ENCODE results near the gene FXYD1. TPM values are rescaled to one million over a fixed set of nuclear protein-coding genes. Genes with fewer than 3 reads are reported as not detected.

Gene FXYD1
- total RNA-seq, 1 donor from 2014 or later = 67.6 TPM

DNA sequence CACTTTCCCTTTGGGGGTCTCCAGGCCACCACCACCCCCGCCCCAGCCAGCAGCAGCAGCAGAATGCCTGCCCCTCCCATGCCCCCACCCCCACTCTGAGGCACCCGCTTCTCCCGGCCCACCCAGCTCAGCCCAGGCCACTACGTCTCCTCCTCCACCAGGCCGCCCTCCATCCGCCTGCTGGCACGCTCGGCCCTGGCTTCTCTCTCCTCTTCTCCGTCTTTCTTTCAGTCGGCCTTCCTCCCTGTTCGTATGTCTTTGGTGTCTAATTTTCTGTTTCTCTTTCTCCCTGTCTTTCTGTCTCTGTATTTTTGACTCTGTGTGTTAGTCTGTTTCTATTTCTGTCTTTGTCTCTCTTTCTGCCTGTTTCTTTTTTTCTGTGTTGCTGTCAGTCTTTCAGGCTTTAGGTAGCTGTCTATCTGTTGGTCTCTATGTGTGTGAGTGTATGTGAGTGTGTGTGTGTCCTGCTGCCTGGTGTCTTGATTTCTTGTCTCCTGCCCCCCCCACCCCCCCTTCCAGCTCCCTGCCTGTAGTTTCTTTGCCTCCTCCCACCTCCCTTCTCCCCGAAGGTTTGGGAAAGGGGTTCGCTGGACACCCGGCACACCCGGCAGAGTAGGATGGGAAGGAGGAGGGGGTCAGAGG, 3.9 kb upstream of the FXYD1 start, which contains the start of gene LGI4:
Gene LGI4, minus strand, starts transcription at position 459 of the 642 bp plus-strand sequence. Its CDS starts 379 bp downstream, at position 80.
- H3K9me3 ChIP-seq = no peaks in the 10 kb centered on the region
- DNase-seq (no peak), ATAC-seq (no peak)
- no peaks in the 10 kb centered on the region for H3K27me3 ChIP-seq
- no peaks in the 10 kb centered on the region for H3K36me3 ChIP-seq
- intact Hi-C loops (cut with DNase I) = no loop called here
- peak within 1 kb of the TSS; percentile 48 for H3K27ac ChIP-seq
- TF ChIP-seq, protein P1, sequence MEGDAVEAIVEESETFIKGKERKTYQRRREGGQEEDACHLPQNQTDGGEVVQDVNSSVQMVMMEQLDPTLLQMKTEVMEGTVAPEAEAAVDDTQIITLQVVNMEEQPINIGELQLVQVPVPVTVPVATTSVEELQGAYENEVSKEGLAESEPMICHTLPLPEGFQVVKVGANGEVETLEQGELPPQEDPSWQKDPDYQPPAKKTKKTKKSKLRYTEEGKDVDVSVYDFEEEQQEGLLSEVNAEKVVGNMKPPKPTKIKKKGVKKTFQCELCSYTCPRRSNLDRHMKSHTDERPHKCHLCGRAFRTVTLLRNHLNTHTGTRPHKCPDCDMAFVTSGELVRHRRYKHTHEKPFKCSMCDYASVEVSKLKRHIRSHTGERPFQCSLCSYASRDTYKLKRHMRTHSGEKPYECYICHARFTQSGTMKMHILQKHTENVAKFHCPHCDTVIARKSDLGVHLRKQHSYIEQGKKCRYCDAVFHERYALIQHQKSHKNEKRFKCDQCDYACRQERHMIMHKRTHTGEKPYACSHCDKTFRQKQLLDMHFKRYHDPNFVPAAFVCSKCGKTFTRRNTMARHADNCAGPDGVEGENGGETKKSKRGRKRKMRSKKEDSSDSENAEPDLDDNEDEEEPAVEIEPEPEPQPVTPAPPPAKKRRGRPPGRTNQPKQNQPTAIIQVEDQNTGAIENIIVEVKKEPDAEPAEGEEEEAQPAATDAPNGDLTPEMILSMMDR (IDR thresholded peaks at IDR 0.05) = no peak
- peak within 1 kb of the TSS; percentile 25 for H3K4me3 ChIP-seq
- H3K4me1 ChIP-seq = no peaks in the 10 kb centered on the region

DNA sequence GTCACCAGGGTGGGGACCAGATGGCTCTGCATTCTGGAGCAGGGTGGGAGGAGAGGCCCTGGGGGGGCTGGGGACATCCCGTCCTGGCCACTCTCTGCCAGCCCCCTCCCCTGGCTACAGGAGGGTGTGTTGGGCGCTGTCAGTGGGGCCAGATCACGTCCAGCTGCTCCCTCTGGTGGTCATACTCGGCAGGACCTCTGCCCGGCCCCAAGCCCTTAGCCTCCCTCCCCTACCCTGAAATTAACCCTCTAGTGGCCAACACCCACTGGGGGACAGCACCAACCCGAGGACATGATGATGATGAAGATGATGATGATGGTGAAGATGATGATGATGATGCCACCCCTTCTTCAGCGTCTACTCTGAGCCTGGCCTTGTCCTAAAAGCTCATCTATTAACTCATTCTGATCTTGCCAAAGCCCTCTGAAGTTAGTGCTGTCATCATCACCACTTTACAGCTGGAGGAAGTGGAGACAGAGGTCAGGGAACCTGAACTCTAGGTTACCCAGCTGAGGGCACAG, 3.2 kb upstream of the FXYD1 start:
- H3K27ac ChIP-seq = peak overlapping the region; percentile 48
- TF ChIP-seq, protein P1 (IDR thresholded peaks at IDR 0.05) = peak; percentile 93
- H3K4me3 ChIP-seq = peak overlapping the region; percentile 17
- no peaks in the 10 kb centered on the region for H3K9me3 ChIP-seq
- ATAC-seq (peak; percentile 88), DNase-seq (peak; percentile 88)
- H3K36me3 ChIP-seq = no peaks in the 10 kb centered on the region
- H3K4me1 ChIP-seq = no peaks in the 10 kb centered on the region
- intact Hi-C loops (cut with DNase I) = no loop called here
- H3K27me3 ChIP-seq = no peaks in the 10 kb centered on the region

DNA sequence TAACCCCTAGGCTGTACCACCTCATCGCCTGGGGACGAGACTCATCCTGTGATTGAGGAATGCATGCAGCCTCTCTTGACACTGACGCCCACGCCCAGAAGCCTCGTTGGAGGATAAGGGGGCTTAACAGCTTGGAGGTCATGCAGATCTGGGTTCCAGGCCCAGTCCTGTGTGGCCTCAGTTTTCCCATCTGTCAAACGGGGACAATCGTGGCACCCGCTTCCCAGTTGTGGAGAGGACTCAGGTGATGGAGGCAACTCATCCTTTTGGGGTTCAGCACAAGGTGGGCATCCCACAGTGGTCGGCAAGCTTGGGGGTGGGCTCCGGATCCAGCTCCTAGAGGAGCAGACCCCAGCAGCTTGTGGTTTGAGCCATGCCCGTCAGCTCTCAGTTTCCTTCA, 2.4 kb upstream of the FXYD1 start:
- no peak for ATAC-seq
- intact Hi-C loops (cut with DNase I) = no loop called here
- no peak for DNase-seq
- TF ChIP-seq, protein P1 (IDR thresholded peaks at IDR 0.05) = no peak
- H3K27me3 ChIP-seq = no peaks in the 10 kb centered on the region
- no peaks in the 10 kb centered on the region for H3K9me3 ChIP-seq
- H3K4me1 ChIP-seq = no peaks in the 10 kb centered on the region
- H3K27ac ChIP-seq = no peak overlapping the region
- no peak overlapping the region for H3K4me3 ChIP-seq
- no peaks in the 10 kb centered on the region for H3K36me3 ChIP-seq

DNA sequence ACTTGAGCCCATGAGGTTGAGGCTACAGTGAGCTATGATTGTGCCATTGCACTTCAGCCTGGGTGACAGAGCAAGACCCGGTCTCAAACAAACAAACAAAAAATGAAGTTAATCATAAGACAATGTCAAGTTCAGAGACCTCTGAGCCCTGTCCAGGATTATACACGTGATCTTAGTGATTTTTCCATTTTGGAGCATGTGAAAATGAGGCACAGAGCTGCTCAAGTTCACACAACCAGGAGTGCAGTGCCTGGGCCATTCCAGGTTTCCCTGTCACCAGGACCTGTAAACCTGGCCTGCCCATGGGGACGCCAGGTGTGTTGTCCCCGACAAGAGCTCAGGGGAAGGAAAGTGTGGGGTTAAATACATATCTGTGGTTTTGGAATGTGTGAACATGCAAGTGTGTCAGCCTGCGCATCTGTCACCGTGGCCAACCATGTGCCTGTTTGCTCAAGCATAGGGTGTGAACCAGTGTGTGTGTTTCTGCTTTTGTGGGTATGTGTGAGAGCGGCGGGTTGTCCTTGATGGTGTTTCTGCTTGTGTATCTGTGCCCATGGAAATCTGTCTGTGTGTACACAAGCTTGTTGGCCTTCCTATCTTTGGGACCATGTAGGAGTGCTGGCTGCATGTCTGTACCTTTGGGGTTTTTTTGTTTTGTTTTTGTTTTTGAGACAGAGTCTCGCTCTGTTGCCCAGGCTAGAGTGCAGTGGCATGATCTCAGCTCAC, 1.5 kb upstream of the FXYD1 start:
- no peak for ATAC-seq
- peaks cover 9% of the 10 kb centered on the region for H3K4me1 ChIP-seq
- H3K36me3 ChIP-seq = no peaks in the 10 kb centered on the region
- TF ChIP-seq, protein P1 (IDR thresholded peaks at IDR 0.05) = no peak
- peaks cover under 1% of the 10 kb centered on the region for H3K27me3 ChIP-seq
- no peaks in the 10 kb centered on the region for H3K9me3 ChIP-seq
- intact Hi-C loops (cut with DNase I) = no loop called here
- H3K27ac ChIP-seq = no peak overlapping the region
- no peak for DNase-seq
- H3K4me3 ChIP-seq = no peak overlapping the region

DNA sequence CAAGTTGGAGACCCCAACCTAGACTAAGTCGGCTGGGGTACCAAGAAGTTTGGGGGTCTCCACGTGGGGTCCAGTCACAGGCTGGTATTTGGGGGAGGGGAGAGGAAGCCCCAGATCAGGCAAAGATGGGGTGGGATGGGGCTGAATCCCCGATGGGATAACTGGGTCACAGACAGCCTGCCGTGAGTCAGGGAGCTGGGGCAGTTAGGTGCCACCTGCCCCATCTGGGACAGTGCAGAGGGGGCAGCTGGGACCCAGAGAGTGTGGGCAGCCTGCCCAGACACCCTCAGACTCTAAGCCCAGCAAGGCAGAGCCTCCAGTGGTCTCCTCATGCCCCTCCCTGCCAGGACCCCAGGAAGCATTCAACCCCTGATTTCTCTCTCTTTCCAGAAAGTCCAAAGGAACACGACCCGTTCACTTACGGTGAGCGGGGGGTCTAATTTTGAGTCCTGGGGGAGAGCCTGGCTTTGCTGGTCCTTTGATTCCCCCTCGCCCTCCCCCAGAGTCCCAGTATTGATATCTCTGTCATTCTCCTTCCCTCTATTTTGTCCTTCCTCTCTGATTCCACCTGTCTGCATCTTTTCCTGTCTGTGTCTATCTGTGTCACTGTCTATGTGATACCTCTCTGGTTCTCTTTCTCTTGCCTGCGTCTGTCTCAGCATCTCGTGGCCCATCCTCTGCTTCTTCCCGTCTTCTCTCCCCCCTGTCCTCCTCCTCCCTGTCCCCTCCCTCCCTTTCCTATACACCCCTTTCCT, 1.8 kb downstream of the FXYD1 start:
- Histone ChIP-seq H3K9me3 (no peaks in the 10 kb centered on the region), H3K36me3 (no peaks in the 10 kb centered on the region), H3K27ac (peak overlapping the region; percentile 86), H3K4me1 (peaks cover 17% of the 10 kb centered on the region), H3K27me3 (peaks cover 12% of the 10 kb centered on the region), H3K4me3 (peak overlapping the region; percentile 44)
- TF ChIP-seq, protein P1 (IDR thresholded peaks at IDR 0.05) = no peak
- DNase-seq = no peak
- intact Hi-C loops (cut with DNase I) = no loop called here
- ATAC-seq = no peak

Data from upper lobe of right lung (tissue), 1 donor.